ENCODE data around the gene UBE2I.

- TF ChIP-seq CTCF (IDR thresholded peaks at IDR 0.05 in 2 of 3, conservative IDR thresholded peaks at IDR 0.05 in 1 of 3; ENCODE audit: borderline replicate concordance in 1 of 3, insufficient read depth in 1 of 3, low read depth in 2 of 3, low read length in 2 of 3) (no peak), FOSL1 (IDR thresholded peaks at IDR 0.05; ENCODE audit: low read depth) (no peak), MAX (IDR thresholded peaks at IDR 0.05) (no peak), POLR2A (IDR thresholded peaks at IDR 0.05; ENCODE audit: borderline replicate concordance, extremely low read depth, insufficient read depth, insufficient read length) (no peak), ELF1 (IDR thresholded peaks at IDR 0.05; ENCODE audit: borderline replicate concordance, low read depth) (no peak)
These were observed 3.6 kb upstream of the UBE2I start for GRCh38 chr16:1305823-1306222.

Measured in HCT116 (cell line).